Mesothelial cell of epicardium (in vitro differentiated cells): ENCODE data around the gene NFASC. TPM values are rescaled to one million over a fixed set of nuclear protein-coding genes. Genes with fewer than 3 reads are reported as not detected.

Source experiments
- DNase-seq, 2 experiments: peaks; one replicate each; pipeline ENCODE4 v3.0.0; 2021; ENCODE audit warnings: low spot score in 2 of 2; ENCODE audit not compliant: unreplicated experiment in 2 of 2
- H3K27ac Mint-ChIP-seq: 2 replicates; pipeline ENCODE4 v1.8.0; 2021; ENCODE audit warnings: mixed read lengths
- H3K27me3 Mint-ChIP-seq: 2 replicates; pipeline ENCODE4 v1.8.0; 2021; ENCODE audit warnings: low read depth, mixed read lengths
- H3K36me3 Mint-ChIP-seq: 2 replicates; pipeline ENCODE4 v1.8.0; 2021; ENCODE audit warnings: mixed read lengths
- H3K4me1 Mint-ChIP-seq: 2 replicates; pipeline ENCODE4 v1.8.0; 2021; ENCODE audit warnings: mixed read lengths
- H3K4me3 Mint-ChIP-seq: 2 replicates; pipeline ENCODE4 v1.8.0; 2021; ENCODE audit warnings: mild to moderate bottlenecking, moderate library complexity, mixed read lengths
- H3K9me3 Mint-ChIP-seq: 2 replicates; pipeline ENCODE4 v1.8.0; 2021; ENCODE audit warnings: mixed read lengths
- total RNA-seq: library from RNA; stranded (reverse); gene quantifications from 3 replicates; pipeline ENCODE4 v1.2.1, GENCODE V29; 2021
- TF ChIP-seq, protein P1 (sequence below): fragments of 200-600 bp; sonication (generic); IDR thresholded peaks from one replicate; pipeline ENCODE4 v1.5.0; 2021; ENCODE audit warnings: antibody characterized with exemption; ENCODE audit not compliant: unreplicated experiment

The NFASC gene
- total RNA-seq, 1 donor from 2014 or later: 0.72 TPM

DNA sequence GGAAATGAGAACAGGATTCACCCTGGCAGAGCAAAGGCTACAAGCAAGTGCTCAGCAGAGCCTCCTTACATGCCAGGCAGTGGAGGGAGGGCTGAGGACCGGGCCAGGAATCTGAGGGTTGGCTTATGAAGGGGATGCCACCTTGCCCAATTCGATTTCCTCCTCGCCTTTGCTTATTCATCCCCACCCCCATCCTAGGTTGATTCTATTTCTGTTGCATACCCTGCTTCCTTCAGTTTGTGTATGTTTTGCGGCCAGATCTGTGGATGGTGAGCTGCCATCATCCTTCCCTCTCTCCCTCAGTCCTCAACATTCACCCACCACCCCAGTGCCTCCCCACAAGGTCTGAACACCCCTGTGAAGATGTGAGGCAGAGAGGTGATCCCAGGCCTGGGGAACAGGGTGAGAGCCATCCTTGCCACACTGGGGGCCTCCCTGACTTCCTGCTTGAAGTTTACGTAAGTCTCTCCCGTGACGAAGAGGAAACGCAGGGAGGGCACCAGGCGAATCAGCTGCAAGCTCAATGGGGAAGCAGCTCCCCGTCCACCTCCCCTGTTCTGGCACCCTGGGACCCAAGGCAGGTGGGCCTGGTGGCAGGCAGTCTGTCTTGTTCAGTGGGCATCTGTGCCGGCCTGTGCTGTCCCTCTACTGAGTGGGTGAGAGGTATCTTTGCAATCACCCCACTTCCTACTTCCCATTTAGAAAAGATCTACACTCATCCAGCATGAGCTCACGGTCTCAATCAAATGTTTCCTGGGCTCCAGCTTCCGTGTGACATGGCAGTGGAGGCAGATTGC lies 121.7 kb downstream of the NFASC start:
- TF ChIP-seq, protein P1, sequence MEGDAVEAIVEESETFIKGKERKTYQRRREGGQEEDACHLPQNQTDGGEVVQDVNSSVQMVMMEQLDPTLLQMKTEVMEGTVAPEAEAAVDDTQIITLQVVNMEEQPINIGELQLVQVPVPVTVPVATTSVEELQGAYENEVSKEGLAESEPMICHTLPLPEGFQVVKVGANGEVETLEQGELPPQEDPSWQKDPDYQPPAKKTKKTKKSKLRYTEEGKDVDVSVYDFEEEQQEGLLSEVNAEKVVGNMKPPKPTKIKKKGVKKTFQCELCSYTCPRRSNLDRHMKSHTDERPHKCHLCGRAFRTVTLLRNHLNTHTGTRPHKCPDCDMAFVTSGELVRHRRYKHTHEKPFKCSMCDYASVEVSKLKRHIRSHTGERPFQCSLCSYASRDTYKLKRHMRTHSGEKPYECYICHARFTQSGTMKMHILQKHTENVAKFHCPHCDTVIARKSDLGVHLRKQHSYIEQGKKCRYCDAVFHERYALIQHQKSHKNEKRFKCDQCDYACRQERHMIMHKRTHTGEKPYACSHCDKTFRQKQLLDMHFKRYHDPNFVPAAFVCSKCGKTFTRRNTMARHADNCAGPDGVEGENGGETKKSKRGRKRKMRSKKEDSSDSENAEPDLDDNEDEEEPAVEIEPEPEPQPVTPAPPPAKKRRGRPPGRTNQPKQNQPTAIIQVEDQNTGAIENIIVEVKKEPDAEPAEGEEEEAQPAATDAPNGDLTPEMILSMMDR: no peak
- no peak for DNase-seq
- Mint-ChIP-seq H3K27ac (no peak overlapping the region), H3K27me3 (peaks cover 56% of the 10 kb centered on the region), H3K36me3 (no peaks in the 10 kb centered on the region), H3K4me3 (no peak overlapping the region), H3K9me3 (no peaks in the 10 kb centered on the region), H3K4me1 (peaks cover under 1% of the 10 kb centered on the region)

DNA sequence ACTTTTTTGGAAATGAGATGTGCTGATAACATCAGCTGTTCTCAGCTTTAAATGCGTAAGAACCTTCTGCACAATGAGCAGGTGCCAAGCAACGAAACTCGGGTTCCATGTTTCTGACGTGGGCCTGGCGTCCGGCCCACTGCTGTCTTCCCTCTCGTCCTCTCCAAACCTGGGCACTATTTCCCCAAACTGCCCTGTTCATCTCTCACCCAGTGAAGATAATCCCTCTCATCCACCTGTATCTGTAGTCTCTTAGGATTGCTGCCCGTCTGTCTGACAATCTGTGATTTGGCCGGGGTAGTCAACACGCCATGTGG lies 122.3 kb downstream of the NFASC start:
- Mint-ChIP-seq H3K27ac (no peak overlapping the region), H3K4me3 (no peak overlapping the region), H3K4me1 (peaks cover 6% of the 10 kb centered on the region), H3K27me3 (peaks cover 56% of the 10 kb centered on the region), H3K36me3 (no peaks in the 10 kb centered on the region), H3K9me3 (no peaks in the 10 kb centered on the region)
- DNase-seq: no peak
- TF ChIP-seq, protein P1: no peak

DNA sequence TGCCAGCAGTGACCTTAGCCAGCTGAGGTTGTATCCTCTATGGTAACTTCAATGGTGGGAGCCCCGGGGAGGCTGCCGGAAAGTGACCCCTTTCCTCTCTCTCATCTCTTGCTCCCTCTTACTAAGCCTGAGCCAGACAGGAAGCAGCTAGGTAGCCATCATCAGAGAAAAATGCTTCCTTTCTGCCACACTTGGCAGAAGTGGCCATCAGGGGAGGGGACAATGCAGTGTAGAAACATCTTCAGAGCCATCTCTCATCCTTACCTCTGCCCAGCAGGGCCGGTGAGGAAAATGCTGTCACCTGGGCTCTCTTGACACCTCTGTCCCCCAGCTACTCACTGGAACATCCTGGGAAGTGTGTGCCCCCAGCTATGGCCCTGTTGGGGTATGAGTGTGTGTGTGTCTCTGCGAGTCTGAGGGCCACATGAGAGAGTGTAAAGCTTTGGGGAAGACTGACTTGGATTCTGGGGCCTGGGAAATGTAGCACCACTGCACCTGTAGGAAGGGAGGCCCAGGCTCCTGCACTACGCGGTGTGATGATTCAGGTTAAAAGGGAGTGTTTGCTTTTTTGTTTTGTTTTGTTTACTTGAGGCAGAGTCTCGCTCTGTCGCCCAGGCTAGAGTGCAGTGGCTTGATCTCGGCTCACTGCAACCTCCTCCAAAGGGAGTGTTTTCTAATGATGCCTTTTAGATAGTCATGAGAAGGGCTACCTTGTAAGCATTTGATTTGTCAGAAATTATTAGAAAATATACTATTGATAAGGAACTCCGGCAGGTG lies 123.6 kb downstream of the NFASC start:
- Mint-ChIP-seq H3K9me3 (no peaks in the 10 kb centered on the region), H3K27me3 (peaks cover 52% of the 10 kb centered on the region), H3K4me3 (no peak overlapping the region), H3K4me1 (peaks cover 9% of the 10 kb centered on the region), H3K27ac (no peak overlapping the region), H3K36me3 (no peaks in the 10 kb centered on the region)
- TF ChIP-seq, protein P1: no peak
- no peak for DNase-seq

DNA sequence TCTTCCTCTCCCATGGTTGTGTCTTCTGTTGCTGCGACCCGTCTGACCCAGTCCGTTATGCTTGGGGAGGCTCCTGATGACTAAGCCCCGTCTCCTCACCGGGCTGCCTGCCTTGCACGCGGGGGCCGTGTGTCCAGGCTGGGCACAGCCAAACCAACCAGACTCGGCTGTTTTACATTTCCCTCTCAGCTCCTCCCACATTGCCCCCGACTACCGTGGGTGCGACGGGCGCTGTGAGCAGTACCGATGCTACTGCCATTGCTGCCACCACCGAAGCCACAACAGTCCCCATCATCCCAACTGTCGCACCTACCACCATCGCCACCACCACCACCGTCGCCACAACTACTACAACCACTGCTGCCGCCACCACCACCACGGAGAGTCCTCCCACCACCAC lies 126.3 kb downstream of the NFASC start:
- Mint-ChIP-seq H3K4me1 (peaks cover 12% of the 10 kb centered on the region), H3K27ac (no peak overlapping the region), H3K36me3 (no peaks in the 10 kb centered on the region), H3K4me3 (no peak overlapping the region), H3K9me3 (no peaks in the 10 kb centered on the region), H3K27me3 (peaks cover 41% of the 10 kb centered on the region)
- DNase-seq: no peak
- TF ChIP-seq, protein P1: no peak

DNA sequence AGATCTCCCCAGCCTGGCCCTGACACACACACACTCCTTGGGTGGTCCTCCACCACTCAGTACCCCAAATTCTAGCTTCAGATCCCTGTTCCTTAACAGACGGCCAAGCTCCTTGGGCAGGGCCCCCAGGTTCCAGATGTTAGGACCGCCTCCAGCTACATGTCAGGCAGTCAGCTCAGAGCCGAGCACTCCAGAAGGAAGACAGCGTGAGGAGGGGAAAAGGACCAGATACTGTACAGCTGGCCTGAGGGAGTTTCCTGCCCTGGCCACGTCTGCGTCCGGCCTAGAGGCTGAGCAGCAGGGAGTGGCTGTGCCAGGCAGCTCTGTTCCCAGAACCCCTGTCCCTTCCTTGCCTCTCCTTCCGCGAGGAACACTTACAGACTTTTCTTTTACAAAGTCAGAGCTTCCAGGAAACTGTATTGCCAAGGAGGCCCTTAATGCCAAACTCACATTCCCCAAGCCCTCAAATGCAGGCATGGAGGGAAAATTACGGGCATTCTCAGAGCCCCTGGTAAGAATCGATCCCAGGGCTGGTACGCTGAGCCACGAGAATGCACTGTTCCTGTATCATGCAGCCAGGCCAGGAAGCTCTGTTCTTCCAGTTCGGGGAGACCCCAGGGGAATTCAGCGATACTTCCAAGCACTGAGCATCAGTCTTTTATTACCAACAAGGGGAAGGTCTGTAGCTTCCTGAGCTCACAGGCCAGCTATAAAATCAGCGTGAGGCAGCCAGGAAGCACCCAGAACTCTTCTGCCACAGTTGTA lies 127.1 kb downstream of the NFASC start:
- no peaks in the 10 kb centered on the region for H3K9me3 Mint-ChIP-seq
- TF ChIP-seq, protein P1: no peak
- peaks cover 12% of the 10 kb centered on the region for H3K4me1 Mint-ChIP-seq
- no peaks in the 10 kb centered on the region for H3K36me3 Mint-ChIP-seq
- H3K27me3 Mint-ChIP-seq: peaks cover 36% of the 10 kb centered on the region
- H3K27ac Mint-ChIP-seq: peak overlapping the region; percentile 80
- no peak overlapping the region for H3K4me3 Mint-ChIP-seq
- no peak for DNase-seq
